ENCODE measurements around the gene GINS2.

The GINS2 gene

GRCh38 chr16:85716022-85716679 is 27.4 kb upstream of the GINS2 start:
- no peak for DNase-seq (ENCODE audit: low read depth, low spot score)

- DNase-seq (ENCODE audit: low read depth, low spot score): peak; percentile 34
Measured at GRCh38 chr16:85715169-85716021, 26.6 kb upstream of the GINS2 start.

GRCh38 chr16:85712801-85713200 is 24.0 kb upstream of the GINS2 start:
- DNase-seq (ENCODE audit: low read depth, low spot score): no peak

GRCh38 chr16:85711982-85712587 is 23.3 kb upstream of the GINS2 start:
- no peak for DNase-seq (ENCODE audit: low read depth, low spot score)

- DNase-seq (ENCODE audit: low read depth, low spot score): no peak
Measured at GRCh38 chr16:85710732-85711131, 22.0 kb upstream of the GINS2 start.

- DNase-seq (ENCODE audit: low read depth, low spot score): no peak
Measured at GRCh38 chr16:85709766-85710585, 21.2 kb upstream of the GINS2 start.

- no peak for DNase-seq (ENCODE audit: low read depth, low spot score)
Measured at GRCh38 chr16:85708338-85708737, 19.6 kb upstream of the GINS2 start.

GRCh38 chr16:85707528-85708095 is 18.9 kb upstream of the GINS2 start:
- no peak for DNase-seq (ENCODE audit: low read depth, low spot score)

GRCh38 chr16:85706449-85707034 is 17.8 kb upstream of the GINS2 start:
- no peak for DNase-seq (ENCODE audit: low read depth, low spot score)

- DNase-seq (ENCODE audit: low read depth, low spot score): no peak
Measured at GRCh38 chr16:85704900-85705846, 16.4 kb upstream of the GINS2 start.

GRCh38 chr16:85704011-85704410 is 15.3 kb upstream of the GINS2 start:
- no peak for DNase-seq (ENCODE audit: low read depth, low spot score)

GRCh38 chr16:85699628-85700027 is 10.9 kb upstream of the GINS2 start:
- peak; percentile 55 for DNase-seq (ENCODE audit: low read depth, low spot score)

- no peak for DNase-seq (ENCODE audit: low read depth, low spot score)
Measured at GRCh38 chr16:85698935-85699558, 10.3 kb upstream of the GINS2 start.

- DNase-seq (ENCODE audit: low read depth, low spot score): no peak
Measured at GRCh38 chr16:85698459-85698891, 9.7 kb upstream of the GINS2 start.

- DNase-seq (ENCODE audit: low read depth, low spot score): no peak
Measured at GRCh38 chr16:85697431-85697830, 8.7 kb upstream of the GINS2 start.

- no peak for DNase-seq (ENCODE audit: low read depth, low spot score)
Measured at GRCh38 chr16:85696781-85697180, 8.0 kb upstream of the GINS2 start.

- no peak for DNase-seq (ENCODE audit: low read depth, low spot score)
Measured at GRCh38 chr16:85695196-85696128, 6.7 kb upstream of the GINS2 start.

GRCh38 chr16:85690469-85691064 is 1.8 kb upstream of the GINS2 start:
- DNase-seq (ENCODE audit: low read depth, low spot score): no peak

All from astrocyte of the hippocampus (primary cell).